WTC11 (cell line): Measurements from ENCODE around the gene CAPZB. TPM values are rescaled to one million over a fixed set of nuclear protein-coding genes. Genes with fewer than 3 reads are reported as not detected.
A peak's percentile ranks its signal among the peaks of the same experiment; 100 is the strongest.

Experiments used
- ATF3 ChIP-seq: sonication (generic); formaldehyde crosslinking; conservative IDR thresholded peaks from 2 replicates; pipeline ENCODE4 v1.8.1; 2022; ENCODE audit warnings: mild to moderate bottlenecking, missing genetic modification reagents
- CREM ChIP-seq: sonication (generic); formaldehyde crosslinking; IDR thresholded peaks from 2 replicates; pipeline ENCODE4 v1.8.1; 2022; ENCODE audit warnings: mild to moderate bottlenecking, missing genetic modification reagents, moderate library complexity
- ELF4 ChIP-seq: sonication (generic); formaldehyde crosslinking; IDR thresholded peaks from 2 replicates; pipeline ENCODE4 v1.8.1; 2022; ENCODE audit warnings: low read depth, mild to moderate bottlenecking, moderate library complexity, missing genetic modification reagents
- FOXK1 ChIP-seq: sonication (generic); formaldehyde crosslinking; IDR thresholded peaks from 2 replicates; pipeline ENCODE4 v1.8.0; 2022; ENCODE audit warnings: mild to moderate bottlenecking, moderate library complexity, missing genetic modification reagents
- FOXP4 ChIP-seq: sonication (generic); formaldehyde crosslinking; IDR thresholded peaks from 2 replicates; pipeline ENCODE4 v1.8.0; 2022; ENCODE audit warnings: mild to moderate bottlenecking, missing genetic modification reagents
- GABPB1 ChIP-seq: sonication (generic); formaldehyde crosslinking; IDR thresholded peaks from 2 replicates; pipeline ENCODE4 v1.8.1; 2023; ENCODE audit warnings: mild to moderate bottlenecking, missing genetic modification reagents
- GRHL2 ChIP-seq: fragments of 250-450 bp; sonication (Bioruptor Pico); IDR thresholded peaks from 2 replicates; pipeline ENCODE4 v1.8.0; 2022; ENCODE audit warnings: mild to moderate bottlenecking, moderate library complexity; ENCODE audit not compliant: insufficient replicate concordance, severe bottlenecking
- HMGXB4 ChIP-seq: sonication (generic); formaldehyde crosslinking; IDR thresholded peaks from 2 replicates; pipeline ENCODE4 v1.8.1; 2023; ENCODE audit warnings: mild to moderate bottlenecking, moderate library complexity, missing genetic modification reagents
- JUN ChIP-seq: sonication (generic); formaldehyde crosslinking; IDR thresholded peaks from 2 replicates; pipeline ENCODE4 v1.8.0; 2023; ENCODE audit warnings: mild to moderate bottlenecking, missing genetic modification reagents
- MLX ChIP-seq: sonication (generic); formaldehyde crosslinking; IDR thresholded peaks from 2 replicates; pipeline ENCODE4 v1.8.1; 2023; ENCODE audit warnings: mild to moderate bottlenecking, missing genetic modification reagents, moderate library complexity
- MYBL2 ChIP-seq: sonication (generic); formaldehyde crosslinking; IDR thresholded peaks from 2 replicates; pipeline ENCODE4 v1.8.1; 2023; ENCODE audit warnings: mild to moderate bottlenecking, moderate library complexity, missing genetic modification reagents
- NFATC4 ChIP-seq: fragments of 250-450 bp; sonication (Bioruptor Pico); IDR thresholded peaks from 2 replicates; pipeline ENCODE4 v1.9.0; 2021; ENCODE audit warnings: mild to moderate bottlenecking
- OVOL2 ChIP-seq: fragments of 250-450 bp; sonication (Bioruptor Pico); IDR thresholded peaks from 2 replicates; pipeline ENCODE4 v1.9.0; 2021; ENCODE audit warnings: mild to moderate bottlenecking, borderline replicate concordance
- RORB ChIP-seq: fragments of 250-450 bp; sonication (Bioruptor Pico); IDR thresholded peaks from 2 replicates; pipeline ENCODE4 v1.9.0; 2021; ENCODE audit warnings: mild to moderate bottlenecking
- SP1 ChIP-seq: sonication (generic); formaldehyde crosslinking; conservative IDR thresholded peaks from 2 replicates; pipeline ENCODE4 v1.8.1; 2022; ENCODE audit warnings: missing genetic modification reagents
- ZBTB43 ChIP-seq: sonication (generic); formaldehyde crosslinking; IDR thresholded peaks from 2 replicates; pipeline ENCODE4 v1.8.1; 2023; ENCODE audit warnings: mild to moderate bottlenecking, missing genetic modification reagents
- ZNF232 ChIP-seq: sonication (generic); formaldehyde crosslinking; IDR thresholded peaks from 2 replicates; pipeline ENCODE4 v1.8.0; 2022; ENCODE audit warnings: mild to moderate bottlenecking, missing genetic modification reagents
- ZNF263 ChIP-seq: sonication (generic); formaldehyde crosslinking; IDR thresholded peaks from 2 replicates; pipeline ENCODE4 v1.8.1; 2022; ENCODE audit warnings: low read depth, mild to moderate bottlenecking, moderate library complexity, missing genetic modification reagents
- ZNF396 ChIP-seq: fragments of 250-450 bp; sonication (Bioruptor Pico); IDR thresholded peaks from 2 replicates; pipeline ENCODE4 v1.8.0; 2021; ENCODE audit warnings: mild to moderate bottlenecking, moderate library complexity, borderline replicate concordance
- ZNF423 ChIP-seq: fragments of 250-450 bp; sonication (Bioruptor Pico); IDR thresholded peaks from 2 replicates; pipeline ENCODE4 v2.1.2; 2022; ENCODE audit warnings: mild to moderate bottlenecking, moderate library complexity
- total RNA-seq: library from RNA; stranded (reverse); gene quantifications from 3 replicates; pipeline ENCODE4 v1.2.3, GENCODE V29; 2021
- TF ChIP-seq, protein P1 (sequence below): sonication (generic); formaldehyde crosslinking; IDR thresholded peaks from 2 replicates; pipeline ENCODE4 v1.8.1; 2022; ENCODE audit warnings: low read depth, mild to moderate bottlenecking, moderate library complexity, missing genetic modification reagents, borderline replicate concordance
- TF ChIP-seq, protein P2 (sequence below): sonication (generic); formaldehyde crosslinking; IDR thresholded peaks from 2 replicates; pipeline ENCODE4 v1.8.1; 2022; ENCODE audit warnings: mild to moderate bottlenecking, moderate library complexity, missing genetic modification reagents
- TF ChIP-seq, protein P3 (sequence below): fragments of 200-600 bp; IDR thresholded peaks from 2 replicates; pipeline ENCODE4 v1.8.0; 2022; ENCODE audit warnings: antibody characterized with exemption
- TF ChIP-seq, protein P4 (sequence below): sonication (generic); formaldehyde crosslinking; conservative IDR thresholded peaks from 2 replicates; pipeline ENCODE4 v1.8.1; 2023; ENCODE audit warnings: mild to moderate bottlenecking, low read depth, missing genetic modification reagents, moderate library complexity

Gene CAPZB
- total RNA-seq, 1 experiment from 2014 or later = 348 TPM

GRCh38 chr1:19484338-19484797 lies 971 bp downstream of the CAPZB start (continued):
- TF ChIP-seq, protein P1, sequence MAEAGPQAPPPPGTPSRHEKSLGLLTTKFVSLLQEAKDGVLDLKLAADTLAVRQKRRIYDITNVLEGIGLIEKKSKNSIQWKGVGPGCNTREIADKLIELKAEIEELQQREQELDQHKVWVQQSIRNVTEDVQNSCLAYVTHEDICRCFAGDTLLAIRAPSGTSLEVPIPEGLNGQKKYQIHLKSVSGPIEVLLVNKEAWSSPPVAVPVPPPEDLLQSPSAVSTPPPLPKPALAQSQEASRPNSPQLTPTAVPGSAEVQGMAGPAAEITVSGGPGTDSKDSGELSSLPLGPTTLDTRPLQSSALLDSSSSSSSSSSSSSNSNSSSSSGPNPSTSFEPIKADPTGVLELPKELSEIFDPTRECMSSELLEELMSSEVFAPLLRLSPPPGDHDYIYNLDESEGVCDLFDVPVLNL (CRISPR knock-in tag) = peak; percentile 55; the same call in 1 of the 2 replicates
- TF ChIP-seq GRHL2 (CRISPR knock-in tag) (no peak), ATF3 (no peak), ZNF232 (no peak), FOXK1 (CRISPR knock-in tag) (no peak), ZNF423 (CRISPR knock-in tag) (no peak), OVOL2 (CRISPR knock-in tag) (no peak), ELF4 (CRISPR knock-in tag) (no peak), HMGXB4 (CRISPR knock-in tag) (0 out of 2 replicates have a peak, but pooled peaks have one; percentile 3), SP1 (CRISPR knock-in tag) (0 out of 2 replicates have a peak, but pooled peaks have one; percentile 41), ZNF263 (no peak), GABPB1 (CRISPR knock-in tag) (no peak), JUN (CRISPR knock-in tag) (no peak), MYBL2 (peak; percentile 54; the same call in 1 of the 2 replicates), RORB (CRISPR knock-in tag) (no peak), CREM (CRISPR knock-in tag) (0 out of 2 replicates have a peak, but pooled peaks have one; percentile 5), MLX (CRISPR knock-in tag) (no peak), ZNF396 (CRISPR knock-in tag) (no peak), FOXP4 (no peak), NFATC4 (no peak), ZBTB43 (0 out of 2 replicates have a peak, but pooled peaks have one; percentile 60)
- TF ChIP-seq, protein P2, sequence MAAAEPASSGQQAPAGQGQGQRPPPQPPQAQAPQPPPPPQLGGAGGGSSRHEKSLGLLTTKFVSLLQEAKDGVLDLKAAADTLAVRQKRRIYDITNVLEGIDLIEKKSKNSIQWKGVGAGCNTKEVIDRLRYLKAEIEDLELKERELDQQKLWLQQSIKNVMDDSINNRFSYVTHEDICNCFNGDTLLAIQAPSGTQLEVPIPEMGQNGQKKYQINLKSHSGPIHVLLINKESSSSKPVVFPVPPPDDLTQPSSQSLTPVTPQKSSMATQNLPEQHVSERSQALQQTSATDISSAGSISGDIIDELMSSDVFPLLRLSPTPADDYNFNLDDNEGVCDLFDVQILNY (CRISPR knock-in tag) = no peak; the same call in 1 of the 2 replicates
- TF ChIP-seq, protein P3, sequence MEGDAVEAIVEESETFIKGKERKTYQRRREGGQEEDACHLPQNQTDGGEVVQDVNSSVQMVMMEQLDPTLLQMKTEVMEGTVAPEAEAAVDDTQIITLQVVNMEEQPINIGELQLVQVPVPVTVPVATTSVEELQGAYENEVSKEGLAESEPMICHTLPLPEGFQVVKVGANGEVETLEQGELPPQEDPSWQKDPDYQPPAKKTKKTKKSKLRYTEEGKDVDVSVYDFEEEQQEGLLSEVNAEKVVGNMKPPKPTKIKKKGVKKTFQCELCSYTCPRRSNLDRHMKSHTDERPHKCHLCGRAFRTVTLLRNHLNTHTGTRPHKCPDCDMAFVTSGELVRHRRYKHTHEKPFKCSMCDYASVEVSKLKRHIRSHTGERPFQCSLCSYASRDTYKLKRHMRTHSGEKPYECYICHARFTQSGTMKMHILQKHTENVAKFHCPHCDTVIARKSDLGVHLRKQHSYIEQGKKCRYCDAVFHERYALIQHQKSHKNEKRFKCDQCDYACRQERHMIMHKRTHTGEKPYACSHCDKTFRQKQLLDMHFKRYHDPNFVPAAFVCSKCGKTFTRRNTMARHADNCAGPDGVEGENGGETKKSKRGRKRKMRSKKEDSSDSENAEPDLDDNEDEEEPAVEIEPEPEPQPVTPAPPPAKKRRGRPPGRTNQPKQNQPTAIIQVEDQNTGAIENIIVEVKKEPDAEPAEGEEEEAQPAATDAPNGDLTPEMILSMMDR = no peak
- TF ChIP-seq, protein P4, sequence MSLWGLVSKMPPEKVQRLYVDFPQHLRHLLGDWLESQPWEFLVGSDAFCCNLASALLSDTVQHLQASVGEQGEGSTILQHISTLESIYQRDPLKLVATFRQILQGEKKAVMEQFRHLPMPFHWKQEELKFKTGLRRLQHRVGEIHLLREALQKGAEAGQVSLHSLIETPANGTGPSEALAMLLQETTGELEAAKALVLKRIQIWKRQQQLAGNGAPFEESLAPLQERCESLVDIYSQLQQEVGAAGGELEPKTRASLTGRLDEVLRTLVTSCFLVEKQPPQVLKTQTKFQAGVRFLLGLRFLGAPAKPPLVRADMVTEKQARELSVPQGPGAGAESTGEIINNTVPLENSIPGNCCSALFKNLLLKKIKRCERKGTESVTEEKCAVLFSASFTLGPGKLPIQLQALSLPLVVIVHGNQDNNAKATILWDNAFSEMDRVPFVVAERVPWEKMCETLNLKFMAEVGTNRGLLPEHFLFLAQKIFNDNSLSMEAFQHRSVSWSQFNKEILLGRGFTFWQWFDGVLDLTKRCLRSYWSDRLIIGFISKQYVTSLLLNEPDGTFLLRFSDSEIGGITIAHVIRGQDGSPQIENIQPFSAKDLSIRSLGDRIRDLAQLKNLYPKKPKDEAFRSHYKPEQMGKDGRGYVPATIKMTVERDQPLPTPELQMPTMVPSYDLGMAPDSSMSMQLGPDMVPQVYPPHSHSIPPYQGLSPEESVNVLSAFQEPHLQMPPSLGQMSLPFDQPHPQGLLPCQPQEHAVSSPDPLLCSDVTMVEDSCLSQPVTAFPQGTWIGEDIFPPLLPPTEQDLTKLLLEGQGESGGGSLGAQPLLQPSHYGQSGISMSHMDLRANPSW = no peak
